Bronchial epithelial cell (primary cell): ENCODE data around the gene PPCDC. TPM values are rescaled to one million over a fixed set of nuclear protein-coding genes. Genes with fewer than 3 reads are reported as not detected.
A peak's percentile ranks its signal among the peaks of the same experiment; 100 is the strongest.

Experiments used
- DNase-seq: peaks from one replicate; pipeline ENCODE4 v3.0.0-alpha.2; 2010; ENCODE audit warnings: low read depth
- FAIRE-seq: peaks from 2 replicates; lab custom pipeline; 2011; peaks lifted over from hg19 to GRCh38; lab: Jason Lieb, UNC
- H3K27me3 ChIP-seq: 2 replicates; pipeline ENCODE4 v1.5.1; 2011; ENCODE audit warnings: low read length; ENCODE audit not compliant: control insufficient read depth, insufficient read depth
- H3K36me3 ChIP-seq: 2 replicates; pipeline ENCODE4 v1.5.1; 2011; ENCODE audit warnings: low read length; ENCODE audit not compliant: control insufficient read depth, insufficient read depth
- H3K4me3 ChIP-seq: 2 replicates; pipeline ENCODE4 v1.5.1; 2011; ENCODE audit warnings: mild to moderate bottlenecking, low read depth, low read length, control low read depth
- total RNA-seq: library from RNA; depleted of rRNA; stranded (reverse); fragments of >200 nt; gene quantifications from 2 replicates; pipeline ENCODE4 v1.2.1, GENCODE V29; 2014
- TF ChIP-seq, protein P1 (sequence below): IDR thresholded peaks from 2 replicates; pipeline ENCODE4 v1.5.1; 2011; ENCODE audit warnings: mild to moderate bottlenecking, moderate library complexity, low read length, control low read depth, inconsistent platforms; ENCODE audit not compliant: insufficient read depth, severe bottlenecking

Gene PPCDC
- total RNA-seq, 1 donor from 2014 or later: 13.2 TPM

DNA sequence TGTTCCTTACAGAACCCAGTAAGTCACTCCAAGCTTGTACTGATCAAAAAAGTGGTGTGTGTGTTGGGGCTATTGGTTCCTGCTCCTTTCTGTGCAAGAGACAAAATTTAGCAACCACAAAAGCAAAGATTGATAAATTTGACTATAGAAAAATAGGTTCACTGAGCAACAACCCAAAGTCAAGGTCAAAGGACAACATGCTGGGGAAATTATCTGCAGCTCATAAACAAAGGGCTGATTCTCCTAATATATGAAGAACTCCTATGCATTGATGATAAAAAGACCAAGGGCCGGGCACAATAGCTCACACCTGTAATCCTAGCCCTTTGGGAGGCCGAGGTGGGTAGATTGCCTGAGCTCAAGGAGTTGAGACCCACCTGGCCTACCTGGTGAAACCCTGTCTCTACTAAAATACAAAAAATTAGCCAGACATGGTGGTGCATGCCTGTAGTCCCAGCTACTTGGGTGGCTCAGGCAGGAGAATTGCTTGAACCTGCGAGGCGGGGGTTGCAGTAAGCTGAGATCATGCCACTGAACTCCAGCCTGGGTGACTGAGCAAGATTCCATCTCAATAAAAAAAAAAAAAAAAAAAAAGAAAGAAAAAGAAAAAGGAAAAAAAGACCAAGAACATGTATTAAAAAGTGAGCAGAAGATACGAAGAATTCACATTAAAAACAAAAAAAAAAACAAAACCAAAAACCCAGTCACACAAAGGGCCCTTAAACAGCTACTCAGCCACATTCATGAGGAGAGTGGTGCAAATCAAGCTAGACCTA, 29.8 kb downstream of the PPCDC start:
- Histone ChIP-seq H3K27me3 (no peaks in the 10 kb centered on the region), H3K4me3 (no peak overlapping the region), H3K36me3 (peaks cover 4% of the 10 kb centered on the region)
- no peak for FAIRE-seq
- TF ChIP-seq, protein P1, sequence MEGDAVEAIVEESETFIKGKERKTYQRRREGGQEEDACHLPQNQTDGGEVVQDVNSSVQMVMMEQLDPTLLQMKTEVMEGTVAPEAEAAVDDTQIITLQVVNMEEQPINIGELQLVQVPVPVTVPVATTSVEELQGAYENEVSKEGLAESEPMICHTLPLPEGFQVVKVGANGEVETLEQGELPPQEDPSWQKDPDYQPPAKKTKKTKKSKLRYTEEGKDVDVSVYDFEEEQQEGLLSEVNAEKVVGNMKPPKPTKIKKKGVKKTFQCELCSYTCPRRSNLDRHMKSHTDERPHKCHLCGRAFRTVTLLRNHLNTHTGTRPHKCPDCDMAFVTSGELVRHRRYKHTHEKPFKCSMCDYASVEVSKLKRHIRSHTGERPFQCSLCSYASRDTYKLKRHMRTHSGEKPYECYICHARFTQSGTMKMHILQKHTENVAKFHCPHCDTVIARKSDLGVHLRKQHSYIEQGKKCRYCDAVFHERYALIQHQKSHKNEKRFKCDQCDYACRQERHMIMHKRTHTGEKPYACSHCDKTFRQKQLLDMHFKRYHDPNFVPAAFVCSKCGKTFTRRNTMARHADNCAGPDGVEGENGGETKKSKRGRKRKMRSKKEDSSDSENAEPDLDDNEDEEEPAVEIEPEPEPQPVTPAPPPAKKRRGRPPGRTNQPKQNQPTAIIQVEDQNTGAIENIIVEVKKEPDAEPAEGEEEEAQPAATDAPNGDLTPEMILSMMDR: no peak
- no peak for DNase-seq

GRCh38 chr15:75053748-75054125, 30.3 kb downstream of the PPCDC start:
- no peak for DNase-seq

GRCh38 chr15:75054172-75054897, 30.9 kb downstream of the PPCDC start:
- TF ChIP-seq, protein P1: no peak
- FAIRE-seq (no peak), DNase-seq (no peak)
- Histone ChIP-seq H3K27me3 (no peaks in the 10 kb centered on the region), H3K36me3 (no peaks in the 10 kb centered on the region), H3K4me3 (no peak overlapping the region)

More at GRCh38 chr15:75053748-75054125, 30.3 kb downstream of the PPCDC start:
- TF ChIP-seq, protein P1: no peak
- no peaks in the 10 kb centered on the region for H3K27me3 ChIP-seq
- no peak overlapping the region for H3K4me3 ChIP-seq
- H3K36me3 ChIP-seq: peaks cover 1% of the 10 kb centered on the region
- FAIRE-seq: no peak

DNA sequence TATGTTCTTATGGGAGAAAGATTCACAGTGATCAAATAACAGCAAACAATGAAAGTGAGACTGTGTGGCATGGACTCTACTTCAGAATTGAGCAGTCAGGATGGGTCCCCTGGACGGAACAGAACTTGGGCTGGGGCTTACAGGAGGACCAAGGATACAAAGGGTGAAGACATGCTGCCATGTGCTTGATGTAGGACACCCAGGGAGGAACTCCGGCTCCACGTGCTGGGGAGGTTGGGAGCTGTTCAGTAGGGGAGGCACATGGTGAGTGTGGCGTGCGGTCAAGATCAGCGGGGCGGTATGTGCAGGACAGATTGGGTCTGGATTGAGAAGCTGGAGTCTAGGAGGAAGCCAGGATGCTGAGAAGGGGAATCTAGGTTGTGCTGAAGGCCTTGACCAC, 32.6 kb downstream of the PPCDC start:
- Histone ChIP-seq H3K4me3 (no peak overlapping the region), H3K27me3 (no peaks in the 10 kb centered on the region), H3K36me3 (no peaks in the 10 kb centered on the region)
- DNase-seq (no peak), FAIRE-seq (no peak)
- TF ChIP-seq, protein P1: no peak

DNA sequence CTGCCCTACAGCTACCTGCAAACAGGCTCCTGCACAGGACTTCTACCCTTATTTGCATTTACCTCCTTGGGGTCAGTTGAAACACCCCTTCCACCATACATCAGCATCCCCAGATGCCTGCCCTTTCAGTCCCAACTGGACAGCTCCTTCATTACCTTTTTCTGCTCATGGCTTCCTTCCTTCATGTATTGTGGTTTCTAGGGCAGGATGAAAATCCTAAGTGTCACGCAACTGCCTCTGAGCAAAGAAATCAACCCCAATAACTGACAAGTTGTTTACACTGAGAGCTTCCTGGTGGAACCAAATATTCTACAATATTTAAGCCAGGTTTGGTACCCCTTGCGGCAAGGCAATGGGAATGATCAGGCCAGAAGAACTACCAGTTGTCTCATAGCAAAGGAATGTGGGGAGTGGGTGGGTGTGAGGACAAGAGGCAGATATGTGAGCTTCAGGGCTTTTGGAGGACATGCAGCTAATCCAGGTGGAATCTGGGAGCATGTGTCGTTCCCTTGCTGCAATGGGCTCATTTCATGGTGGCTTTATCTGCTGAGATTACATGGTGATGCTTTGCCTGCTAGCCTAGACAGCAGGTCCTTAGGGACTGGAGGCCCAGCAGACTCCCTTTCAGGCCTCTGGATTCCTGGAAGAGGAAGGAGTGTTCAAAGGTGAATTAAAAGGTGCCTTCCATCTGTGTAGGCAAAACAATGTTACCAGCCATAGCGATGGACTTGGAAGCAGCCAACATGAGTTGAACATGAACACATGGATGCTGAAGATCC, 34.9 kb downstream of the PPCDC start:
- DNase-seq: peak; percentile 15
- TF ChIP-seq, protein P1: no peak
- no peak overlapping the region for H3K4me3 ChIP-seq
- no peaks in the 10 kb centered on the region for H3K27me3 ChIP-seq
- no peak for FAIRE-seq
- H3K36me3 ChIP-seq: no peaks in the 10 kb centered on the region
